HepG2 (cell line): ENCODE results near the gene GLCE. TPM values are rescaled to one million over a fixed set of nuclear protein-coding genes. Genes with fewer than 3 reads are reported as not detected.

ENCODE experiments used
- ATAC-seq: fragments of 200-7000 bp; cut with Tn5 transposase; 3 replicates; pipeline ENCODE4 v1.9.1; 2020; ENCODE audit warnings: mild to moderate bottlenecking, moderate library complexity
- BruUV-seq: library from RNA; stranded (reverse); fragments of 400-500 nt; replicated peaks from 2 replicates; lab custom pipeline; 2021; lab: Mats Ljungman, UMichigan
- CTCF ChIA-PET: fragments of 300-600 bp; formaldehyde crosslinking; extraction: SDS; loops from one replicate; lab custom pipeline; 2021; ENCODE audit warnings: low total read pairs, inconsistent platforms, low intra/inter-chr PET ratio; lab: Yijun Ruan, JAX
- POLR2A ChIA-PET: fragments of 350-600 bp; sonication (Branson Sonifier 250); formaldehyde crosslinking; loops from one replicate; lab custom pipeline; 2020; ENCODE audit warnings: antibody characterized with exemption, inconsistent platforms; lab: Yijun Ruan, JAX
- DNase-seq: peaks from one replicate; pipeline ENCODE4 v3.0.0-alpha.2; 2015; ENCODE audit warnings: low spot score
- FAIRE-seq: peaks from 3 replicates; lab custom pipeline; 2011; peaks lifted over from hg19 to GRCh38; lab: Jason Lieb, UNC
- H2AFZ ChIP-seq: one replicate; pipeline ENCODE4 v1.6.1; 2011; ENCODE audit warnings: low read length, inconsistent platforms
- H3K27ac ChIP-seq: fragments of 300-600 bp; 3 replicates; pipeline ENCODE4 v1.8.0; 2011; ENCODE audit warnings: mixed run types, mild to moderate bottlenecking, mixed read lengths, low read length, inconsistent platforms; ENCODE audit not compliant: insufficient read depth; ENCODE audit errors: extremely low read length
- H3K27me3 ChIP-seq, 2 experiments: fragments of 200-600 bp in 1 of 2; 2 replicates in 1 of 2; 3 replicates in 1 of 2; pipeline versions ENCODE4 v1.6.0 to v1.8.0; 2011; ENCODE audit warnings: low read length in 2 of 2, mild to moderate bottlenecking in 2 of 2, moderate library complexity in 2 of 2, inconsistent platforms in 1 of 2; ENCODE audit not compliant: insufficient read depth in 2 of 2, control insufficient read depth in 1 of 2
- H3K36me3 ChIP-seq, 2 experiments: fragments of 200-600 bp in 1 of 2; replicated peaks in 1 of 2; 2 replicates in 1 of 2; 3 replicates in 1 of 2; pipeline versions ENCODE4 v1.5.1 to v1.8.0; 2011; ENCODE audit warnings: low read length in 2 of 2, inconsistent platforms in 1 of 2; ENCODE audit not compliant: insufficient read depth in 2 of 2, control insufficient read depth in 1 of 2
- H3K4me1 ChIP-seq: 2 replicates; pipeline ENCODE4 v1.5.1; 2012; ENCODE audit warnings: low read length, inconsistent platforms; ENCODE audit not compliant: insufficient read depth
- H3K4me2 ChIP-seq: 2 replicates; pipeline ENCODE4 v1.6.0; 2011; ENCODE audit warnings: low read depth, low read length, inconsistent platforms
- H3K4me3 ChIP-seq, 3 experiments: fragments of 200-600 bp in 1 of 3; sonication (generic), shearing (Covaris generic) in 1 of 3; replicated peaks in 1 of 3; 2 replicates each; pipeline ENCODE4 v1.5.1; 2011 to 2016; ENCODE audit warnings: low read length in 3 of 3, inconsistent platforms in 2 of 3, low read depth in 2 of 3, mild to moderate bottlenecking in 2 of 3, control low read depth in 1 of 3, mixed read lengths in 1 of 3; ENCODE audit not compliant: insufficient read depth in 1 of 3
- H3K79me2 ChIP-seq: one replicate; pipeline ENCODE4 v1.6.1; 2011; ENCODE audit warnings: low read length, inconsistent platforms; ENCODE audit not compliant: insufficient read depth
- H3K9ac ChIP-seq: 2 replicates; pipeline ENCODE4 v1.6.0; 2011; ENCODE audit warnings: mild to moderate bottlenecking, low read depth, low read length, inconsistent platforms; ENCODE audit not compliant: insufficient read depth
- H3K9me3 ChIP-seq: 2 replicates; pipeline ENCODE4 v1.5.1; 2012; ENCODE audit warnings: mild to moderate bottlenecking, low read length
- H4K20me1 ChIP-seq: 2 replicates; pipeline ENCODE4 v1.6.0; 2011; ENCODE audit warnings: inconsistent platforms, mild to moderate bottlenecking, low read length, moderate library complexity; ENCODE audit not compliant: insufficient read depth
- CHCHD3 ChIP-seq: sonication (generic); formaldehyde crosslinking; IDR thresholded peaks from 2 replicates; pipeline ENCODE4 v1.8.0; 2022; ENCODE audit warnings: mild to moderate bottlenecking, missing genetic modification reagents, moderate library complexity
- NBN ChIP-seq: fragments of 450-650 bp; conservative IDR thresholded peaks from 2 replicates; pipeline ENCODE4 v1.6.1; 2017
- SRSF4 ChIP-seq: fragments of 200-400 bp; formaldehyde crosslinking; IDR thresholded peaks from one replicate; pipeline ENCODE4 v1.6.1; 2018; ENCODE audit warnings: mild to moderate bottlenecking, low read depth, low read length, moderate library complexity; ENCODE audit not compliant: poor library complexity, severe bottlenecking
- U2AF1 ChIP-seq: fragments of 200-400 bp; formaldehyde crosslinking; optimal IDR thresholded peaks from 2 replicates; pipeline ENCODE3; 2017; ENCODE audit warnings: mild to moderate bottlenecking, low read depth, low read length
- ZNF281 ChIP-seq: sonication (generic); formaldehyde crosslinking; IDR thresholded peaks from 2 replicates; pipeline ENCODE4 v1.4.0; 2020; ENCODE audit warnings: missing genetic modification reagents, borderline replicate concordance
- ZNF337 ChIP-seq: sonication (generic); formaldehyde crosslinking; IDR thresholded peaks from 2 replicates; pipeline ENCODE4 v1.5.1; 2020; ENCODE audit warnings: missing genetic modification reagents, low read depth, mild to moderate bottlenecking, borderline replicate concordance
- ZNF431 ChIP-seq: sonication (generic); formaldehyde crosslinking; IDR thresholded peaks from 2 replicates; pipeline ENCODE4 v1.9.0; 2022; ENCODE audit warnings: missing genetic modification reagents, low read depth, mild to moderate bottlenecking, borderline replicate concordance
- ZNF770 ChIP-seq: sonication (generic); formaldehyde crosslinking; IDR thresholded peaks from 2 replicates; pipeline ENCODE4 v1.5.0; 2020; ENCODE audit warnings: mild to moderate bottlenecking, missing genetic modification reagents
- ZSCAN29 ChIP-seq: sonication (generic); formaldehyde crosslinking; conservative IDR thresholded peaks from 2 replicates; pipeline ENCODE4 v1.4.0; 2020; ENCODE audit warnings: mild to moderate bottlenecking, missing genetic modification reagents
- ZZZ3 ChIP-seq: sonication (generic); formaldehyde crosslinking; IDR thresholded peaks from 2 replicates; pipeline ENCODE4 v1.4.0; 2020; ENCODE audit warnings: missing genetic modification reagents, mild to moderate bottlenecking, borderline replicate concordance
- WGBS: methylation state at CpG from one replicate; pipeline ENCODE4 v1.1.6; 2017; ENCODE audit warnings: low lambda C conversion rate; 5-methylcytosine and 5-hydroxymethylcytosine counted together
- in situ Hi-C: cut with HindIII; loops from 2 replicates; pipeline ENCODE4 v1.10.0; 2017; ENCODE audit warnings: low pct_unique_long_range_greater_than_20kb; ENCODE audit not compliant: extremely low pct_ligation_motif_present
- intact Hi-C: fragments of 100-400 bp; cut with micrococcal nuclease; formaldehyde crosslinking; loops from one replicate; pipeline ENCODE4 v1.10.0; 2022; ENCODE audit not compliant: unreplicated experiment
- polyA plus RNA-seq, 8 experiments: library from polyadenylated mRNA; depleted of rRNA in 3 of 8; stranded (reverse) in 7 of 8; unstranded in 1 of 8; fragments of >200 nt; fragmentation: Illumina TruSeq in 4 of 8; extraction: Trizol in 4 of 8; gene quantifications; 2 replicates each; pipeline versions ENCODE4 v1.2.1 to v1.2.3, GENCODE V29; 2011 to 2016; ENCODE audit warnings: low read depth in 4 of 8, missing spikeins in 1 of 8, mixed read lengths in 1 of 8; ENCODE audit not compliant: insufficient read depth in 1 of 8
- total RNA-seq, 5 experiments: library from RNA; depleted of rRNA; stranded (reverse); fragments of >200 nt; fragmentation: Illumina TruSeq; extraction: Trizol; gene quantifications; 2 replicates each; pipeline ENCODE4 v1.2.3, GENCODE V29; 2016; ENCODE audit warnings: low read depth in 1 of 5

The GLCE gene
- total and polyA plus RNA-seq, 2 of the 13 experiments (the other 11 are each of a cell fraction or from before 2014, with no cell fraction given) = 12.9 to 23.4 TPM

GRCh38 chr15:69223083-69223813, 62.8 kb downstream of the GLCE start:
- TF ChIP-seq ZZZ3 (CRISPR knock-in tag) (no peak), ZNF337 (CRISPR knock-in tag) (peak; percentile 90; the same call in 1 of the 2 replicates)
- TF ChIP-seq, all 625 proteins: peak for 1
- peaks cover 61% of the 10 kb centered on the region for H3K4me1 ChIP-seq
- no peak overlapping the region for H2AFZ ChIP-seq
- ATAC-seq (no peak), DNase-seq (no peak), FAIRE-seq (no peak)
- intact Hi-C loops (no loop called here), in situ Hi-C loops (loop anchor here (5.0 kb wide), 2 partner anchors 61 to 166 kb away; partner anchors contain the start of gene GLCE)
- no peaks in the 10 kb centered on the region for H4K20me1 ChIP-seq
- H3K27ac ChIP-seq = no peak overlapping the region
- ChIA-PET CTCF (interaction anchor here (1.1 kb wide), 1 partner anchor 164 kb away, joined by 3 read pairs; no protein-coding TSS in a partner anchor), POLR2A (no interaction called here)
- no peak overlapping the region for H3K9ac ChIP-seq
- H3K36me3 ChIP-seq = no peaks in the 10 kb centered on the region
- peaks cover 9% of the 10 kb centered on the region; the same call in 1 of the 2 replicates for H3K9me3 ChIP-seq
- no peak overlapping the region for H3K4me3 ChIP-seq
- H3K27me3 ChIP-seq = no peaks in the 10 kb centered on the region
- H3K4me2 ChIP-seq = no peak overlapping the region
- no TSS peak for BruUV-seq
- WGBS = 95% methylated on average over 4 of the region's 4 CpGs
- H3K79me2 ChIP-seq = no peaks in the 10 kb centered on the region

GRCh38 chr15:69224383-69224782, 63.9 kb downstream of the GLCE start:
- BruUV-seq = no TSS peak
- intact Hi-C loops (loop anchor here (2.0 kb wide), 1 partner anchor 64 kb away; the partner anchor contains the start of gene GLCE), in situ Hi-C loops (loop anchor here (5.0 kb wide), 2 partner anchors 62 to 167 kb away; partner anchors contain the start of gene GLCE)
- H3K79me2 ChIP-seq = no peaks in the 10 kb centered on the region
- H3K36me3 ChIP-seq = no peaks in the 10 kb centered on the region; a peak in 1 of 5 replicates
- H3K9me3 ChIP-seq = peaks cover 9% of the 10 kb centered on the region; the same call in 1 of the 2 replicates
- FAIRE-seq (peak; percentile 95), DNase-seq (peak; percentile 94), ATAC-seq (peak; percentile 97)
- no peak overlapping the region for H2AFZ ChIP-seq
- peak overlapping the region; percentile 36; the same call in 1 of the 2 replicates for H3K9ac ChIP-seq
- H4K20me1 ChIP-seq = no peaks in the 10 kb centered on the region
- 0% methylated on average over 1 of the region's 2 CpGs for WGBS
- H3K4me1 ChIP-seq = peaks cover 59% of the 10 kb centered on the region
- H3K4me3 ChIP-seq = peak overlapping the region in 1 of 3 experiments; percentile 4; a peak in 1 of 6 replicates
- peak overlapping the region; percentile 60 for H3K4me2 ChIP-seq
- ChIA-PET CTCF (interaction anchor here (1.1 kb wide), 1 partner anchor 165 kb away, joined by 3 read pairs; no protein-coding TSS in a partner anchor), POLR2A (interaction anchor here (1.1 to 1.8 kb wide), 2 partner anchors 64 to 98 kb away, joined by 3 to 7 read pairs; partner anchors contain the start of gene GLCE)
- H3K27ac ChIP-seq = peak overlapping the region; percentile 74
- H3K27me3 ChIP-seq = no peaks in the 10 kb centered on the region
- no peak for TF ChIP-seq ZNF431 (CRISPR knock-in tag)
- no peak for TF ChIP-seq CHCHD3
- TF ChIP-seq SRSF4 = no peak
- no peak for TF ChIP-seq ZSCAN29 (CRISPR knock-in tag)
- no peak for TF ChIP-seq U2AF1
- TF ChIP-seq NBN = no peak
- peak; percentile 90; the same call in 1 of the 2 replicates for TF ChIP-seq ZNF281
- TF ChIP-seq ZNF770 (CRISPR knock-in tag) = no peak
